Choroid plexus epithelial cell (primary cell): ENCODE measurements around the gene WNT3A.

Experiments
- DNase-seq: peaks from one replicate; pipeline ENCODE4 v3.0.0-alpha.2; 2010; ENCODE audit warnings: low read depth
- H3K4me3 ChIP-seq: 2 replicates; pipeline ENCODE4 v1.5.1; 2011; ENCODE audit warnings: low read depth, mild to moderate bottlenecking, control low read depth, low read length, moderate library complexity
- CTCF ChIP-seq: conservative IDR thresholded peaks from 2 replicates; pipeline ENCODE4 v1.5.1; 2011; ENCODE audit warnings: low read depth, mild to moderate bottlenecking, control low read depth, inconsistent platforms, low read length, moderate library complexity

Gene WNT3A

GRCh38 chr1:228061411-228062084 lies 54.8 kb downstream of the WNT3A start:
- no peak for TF ChIP-seq CTCF

GRCh38 chr1:228062085-228062791 lies 55.4 kb downstream of the WNT3A start:
- TF ChIP-seq CTCF, result no peak
- DNase-seq, result no peak
- no peak overlapping the region for H3K4me3 ChIP-seq

More at GRCh38 chr1:228061411-228062084, 54.8 kb downstream of the WNT3A start:
- DNase-seq, result no peak
- H3K4me3 ChIP-seq, result no peak overlapping the region

- H3K4me3 ChIP-seq, result no peak overlapping the region
- DNase-seq, result no peak
- no peak for TF ChIP-seq CTCF
These were observed 56.0 kb downstream of the WNT3A start for GRCh38 chr1:228062812-228063211.

- TF ChIP-seq CTCF, result no peak
- DNase-seq, result no peak
- H3K4me3 ChIP-seq, result no peak overlapping the region
These were observed 56.7 kb downstream of the WNT3A start for GRCh38 chr1:228063251-228064191.

- no peak for TF ChIP-seq CTCF
- no peak overlapping the region for H3K4me3 ChIP-seq
- DNase-seq, result no peak
These were observed 57.5 kb downstream of the WNT3A start for GRCh38 chr1:228064296-228064695.

GRCh38 chr1:228064741-228065542 lies 58.1 kb downstream of the WNT3A start:
- DNase-seq, result no peak
- no peak for TF ChIP-seq CTCF
- no peak overlapping the region for H3K4me3 ChIP-seq
